OCI-LY7 (cell line): ENCODE results near the gene RTN4. TPM values are rescaled to one million over a fixed set of nuclear protein-coding genes. Genes with fewer than 3 reads are reported as not detected.

Experiments
- BruUV-seq: library from RNA; stranded (reverse); fragments of 400-500 nt; replicated peaks from 2 replicates; lab custom pipeline; 2021; lab: Mats Ljungman, UMichigan
- CTCF ChIA-PET: fragments of 300-600 bp; sonication (Branson Sonifier 250); formaldehyde crosslinking; loops from one replicate; lab custom pipeline; 2022; ENCODE audit warnings: antibody characterized with exemption; ENCODE audit not compliant: unreplicated experiment; lab: Charles Lee
- POLR2A ChIA-PET: fragments of 300-600 bp; sonication (Branson Sonifier 250); formaldehyde crosslinking; loops from one replicate; lab custom pipeline; 2022; ENCODE audit warnings: antibody characterized with exemption; lab: Charles Lee
- DNase-seq: peaks from one replicate; pipeline ENCODE4 v3.0.0-alpha.2; 2015; ENCODE audit warnings: low spot score
- H2AFZ ChIP-seq: fragments of 200-600 bp; sonication (generic), shearing (Covaris generic); 2 replicates; pipeline ENCODE4 v1.6.1; 2014; ENCODE audit warnings: mild to moderate bottlenecking, antibody characterized with exemption, low read length, moderate library complexity
- H3K27ac ChIP-seq: fragments of 200-600 bp; sonication (generic); 2 replicates; pipeline ENCODE4 v1.5.1; 2014; ENCODE audit warnings: mixed run types, low read depth, mild to moderate bottlenecking, moderate library complexity, low read length, inconsistent platforms; ENCODE audit not compliant: poor library complexity, severe bottlenecking
- H3K36me3 ChIP-seq: fragments of 200-600 bp; sonication (generic); 2 replicates; pipeline ENCODE4 v1.6.1; 2014; ENCODE audit warnings: mild to moderate bottlenecking, antibody characterized with exemption, low read length, moderate library complexity, mixed read lengths; ENCODE audit not compliant: insufficient read depth
- H3K4me1 ChIP-seq: fragments of 200-600 bp; sonication (generic); 2 replicates; pipeline ENCODE4 v1.5.1; 2014; ENCODE audit warnings: mild to moderate bottlenecking, low read length; ENCODE audit not compliant: insufficient read depth, poor library complexity, severe bottlenecking
- H3K4me2 ChIP-seq: fragments of 200-600 bp; sonication (generic); 2 replicates; pipeline ENCODE4 v1.6.1; 2014; ENCODE audit warnings: mild to moderate bottlenecking, low read length
- H3K4me3 ChIP-seq: fragments of 200-600 bp; sonication (generic); 2 replicates; pipeline ENCODE4 v1.5.1; 2014; ENCODE audit warnings: mild to moderate bottlenecking, low read depth, low read length; ENCODE audit not compliant: poor library complexity, severe bottlenecking
- H3K79me2 ChIP-seq: fragments of 200-600 bp; sonication (generic); 2 replicates; pipeline ENCODE4 v1.6.1; 2016; ENCODE audit warnings: low read depth, mild to moderate bottlenecking, low read length, moderate library complexity, mixed read lengths; ENCODE audit not compliant: insufficient read depth
- H3K9me2 ChIP-seq: fragments of 200-600 bp; sonication (generic); 2 replicates; pipeline ENCODE4 v1.6.1; 2016; ENCODE audit warnings: mild to moderate bottlenecking, low read length, mixed read lengths; ENCODE audit not compliant: insufficient read depth
- H3K9me3 ChIP-seq: fragments of 200-600 bp; sonication (generic); 2 replicates; pipeline ENCODE4 v1.6.1; 2014; ENCODE audit warnings: mild to moderate bottlenecking, mixed run types, low read length, mixed read lengths
- H4K20me1 ChIP-seq: fragments of 200-600 bp; sonication (generic); 2 replicates; pipeline ENCODE4 v1.6.1; 2014; ENCODE audit warnings: mild to moderate bottlenecking, antibody characterized with exemption, low read length, moderate library complexity, mixed read lengths; ENCODE audit not compliant: insufficient read depth
- CTCF ChIP-seq: fragments of 200-600 bp; sonication (generic); conservative IDR thresholded peaks from 2 replicates; pipeline ENCODE4 v1.5.1; 2014; ENCODE audit warnings: mild to moderate bottlenecking, antibody characterized with exemption, low read length, moderate library complexity, mixed read lengths
- EZH2phosphoT487 ChIP-seq: fragments of 200-600 bp; sonication (generic); IDR thresholded peaks from 2 replicates; pipeline ENCODE4 v1.6.1; 2018; ENCODE audit warnings: low read depth, borderline replicate concordance, mild to moderate bottlenecking, mixed run types, antibody characterized with exemption, low read length, moderate library complexity, mixed read lengths
- intact Hi-C: fragments of 100-400 bp; cut with micrococcal nuclease; formaldehyde crosslinking; loops from one replicate; pipeline ENCODE4 v1.10.0; 2022; ENCODE audit not compliant: unreplicated experiment
- total RNA-seq, 2 experiments: library from RNA; depleted of rRNA in 1 of 2; stranded (reverse); fragments of >200 nt in 1 of 2; shearing (Covaris generic) in 1 of 2; gene quantifications; 2 replicates each; pipeline ENCODE4 v1.2.3, GENCODE V29; 2014 to 2022

The RTN4 gene
- total RNA-seq, 2 experiments from 2014 or later = 36.5 to 75.2 TPM

GRCh38 chr2:54935389-54935788 is 114.9 kb downstream of the RTN4 start:
- ChIA-PET POLR2A (interaction anchor here (0.6 to 1.3 kb wide), 2 partner anchors 12 to 23 kb away, joined by 3 to 5 read pairs; no protein-coding TSS in a partner anchor), CTCF (no interaction called here)
- peaks cover 97% of the 10 kb centered on the region for H3K36me3 ChIP-seq
- no peak overlapping the region for H3K4me2 ChIP-seq
- no peak overlapping the region for H3K27ac ChIP-seq
- no peaks in the 10 kb centered on the region for H3K9me2 ChIP-seq
- H3K4me1 ChIP-seq = no peaks in the 10 kb centered on the region
- H3K79me2 ChIP-seq = no peaks in the 10 kb centered on the region
- no peak overlapping the region for H3K4me3 ChIP-seq
- DNase-seq = no peak
- BruUV-seq = no TSS peak
- H3K9me3 ChIP-seq = peaks cover 6% of the 10 kb centered on the region; the same call in 1 of the 2 replicates
- intact Hi-C loops = no loop called here
- TF ChIP-seq CTCF (no peak), EZH2phosphoT487 (no peak)
- H2AFZ ChIP-seq = no peak overlapping the region
- no peaks in the 10 kb centered on the region for H4K20me1 ChIP-seq

GRCh38 chr2:54931473-54931872 is 118.8 kb downstream of the RTN4 start:
- Histone ChIP-seq H4K20me1 (no peaks in the 10 kb centered on the region), H3K4me2 (no peak overlapping the region), H2AFZ (no peak overlapping the region), H3K9me3 (peaks cover 9% of the 10 kb centered on the region; the same call in 1 of the 2 replicates), H3K4me1 (no peaks in the 10 kb centered on the region), H3K4me3 (no peak overlapping the region), H3K27ac (no peak overlapping the region), H3K79me2 (no peaks in the 10 kb centered on the region), H3K9me2 (no peaks in the 10 kb centered on the region), H3K36me3 (peaks cover 98% of the 10 kb centered on the region)
- TF ChIP-seq EZH2phosphoT487 = no peak
- TF ChIP-seq CTCF = no peak
- DNase-seq = no peak
- BruUV-seq = no TSS peak
- intact Hi-C loops = no loop called here
- ChIA-PET POLR2A (interaction anchor here (0.8 kb wide), 1 partner anchor 10 kb away, joined by 3 read pairs; no protein-coding TSS in a partner anchor), CTCF (interaction anchor here (0.6 kb wide), 1 partner anchor 40 kb away, joined by 8 read pairs; no protein-coding TSS in a partner anchor)

GRCh38 chr2:54928719-54929118 is 121.5 kb downstream of the RTN4 start:
- H2AFZ ChIP-seq = no peak overlapping the region

More at GRCh38 chr2:54928719-54929118, 121.5 kb downstream of the RTN4 start:
- Histone ChIP-seq H4K20me1 (no peaks in the 10 kb centered on the region), H3K79me2 (no peaks in the 10 kb centered on the region), H3K36me3 (peaks cover 92% of the 10 kb centered on the region), H3K4me2 (no peak overlapping the region), H3K4me1 (no peaks in the 10 kb centered on the region), H3K4me3 (no peak overlapping the region), H3K27ac (no peak overlapping the region), H3K9me2 (no peaks in the 10 kb centered on the region), H3K9me3 (peaks cover 9% of the 10 kb centered on the region; the same call in 1 of the 2 replicates)
- TF ChIP-seq CTCF (no peak), EZH2phosphoT487 (no peak)
- no peak for DNase-seq
- CTCF ChIA-PET = no interaction called here
- no TSS peak for BruUV-seq
- POLR2A ChIA-PET = no interaction called here
- intact Hi-C loops = no loop called here
